ENCODE results near the gene DPYSL5. TPM values are rescaled to one million over a fixed set of nuclear protein-coding genes. Genes with fewer than 3 reads are reported as not detected.

DPYSL5 gene
- total RNA-seq, 2 donors from 2014 or later, result not detected

DNA sequence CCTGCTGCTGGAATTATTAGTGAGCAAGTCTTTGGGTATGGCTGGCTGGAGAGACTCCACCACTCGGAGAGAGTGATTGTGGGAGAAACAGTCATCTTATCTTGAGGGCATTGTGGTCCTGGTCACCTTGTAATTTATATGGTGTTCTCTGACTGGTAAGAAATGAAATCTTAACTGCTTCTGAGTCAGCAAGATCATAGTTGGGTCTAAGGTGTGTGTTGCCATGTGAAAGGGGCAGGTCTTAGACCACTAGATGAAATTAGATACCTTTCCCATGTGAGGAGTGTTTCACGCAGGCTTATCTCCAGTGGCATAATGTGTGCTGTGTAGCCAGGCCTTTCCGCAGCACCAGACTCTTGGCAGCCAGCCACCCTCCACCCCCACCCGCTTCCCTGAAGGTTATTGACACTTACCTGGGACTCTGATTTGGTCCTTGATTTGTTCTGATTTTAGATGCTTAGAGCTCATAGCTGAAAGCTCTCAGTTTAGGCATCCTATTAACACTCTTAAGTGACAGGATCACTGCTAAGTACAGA lies 130.2 kb downstream of the DPYSL5 start:
- no peaks in the 10 kb centered on the region for H3K9me3 ChIP-seq
- no peaks in the 10 kb centered on the region for H3K36me3 ChIP-seq
- TF ChIP-seq CTCF (IDR thresholded peaks at IDR 0.05), result no peak
- no peaks in the 10 kb centered on the region for H3K27me3 ChIP-seq (replicated peaks; ENCODE audit: insufficient read depth)
- H3K27ac ChIP-seq, result no peak overlapping the region
- ATAC-seq (ENCODE audit: insufficient number of reproducible peaks, low FRiP score, low read depth) (no peak), DNase-seq (ENCODE audit: low spot score) (no peak)
- H3K4me3 ChIP-seq, result no peak overlapping the region
- H3K4me1 ChIP-seq (ENCODE audit: control insufficient read depth in 1 of 2, low read depth in 2 of 2), result peaks cover 2 to 3% of the 10 kb centered on the region in 2 donors

DNA sequence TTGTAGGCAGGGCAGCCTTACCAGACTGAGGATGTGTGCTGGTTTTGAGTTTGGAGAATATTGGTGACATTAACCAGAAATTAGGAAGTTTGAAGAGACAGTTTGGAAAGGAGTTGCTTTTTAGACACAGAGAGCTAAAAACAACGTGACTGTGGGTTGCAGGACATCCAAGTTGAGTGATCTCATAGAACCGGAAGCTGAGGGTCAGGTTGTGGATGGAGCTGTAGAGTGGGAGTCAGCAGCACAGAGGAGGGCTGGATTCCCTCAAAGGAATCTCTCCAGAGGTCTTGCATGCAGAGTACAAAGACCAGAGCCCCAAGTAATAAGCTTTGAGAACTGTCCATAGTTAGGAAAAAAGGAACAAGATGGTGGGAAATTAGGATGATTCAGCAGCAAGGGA lies 131.8 kb downstream of the DPYSL5 start:
- ATAC-seq (ENCODE audit: insufficient number of reproducible peaks, low FRiP score, low read depth) (no peak), DNase-seq (ENCODE audit: low spot score) (no peak)
- no peaks in the 10 kb centered on the region for H3K36me3 ChIP-seq
- H3K9me3 ChIP-seq, result no peaks in the 10 kb centered on the region
- H3K27me3 ChIP-seq (replicated peaks; ENCODE audit: insufficient read depth), result no peaks in the 10 kb centered on the region
- no peak overlapping the region for H3K4me3 ChIP-seq
- no peak for TF ChIP-seq CTCF (IDR thresholded peaks at IDR 0.05)
- peaks cover 2 to 3% of the 10 kb centered on the region in 2 donors for H3K4me1 ChIP-seq (ENCODE audit: control insufficient read depth in 1 of 2, low read depth in 2 of 2)
- no peak overlapping the region for H3K27ac ChIP-seq

- TF ChIP-seq CTCF (IDR thresholded peaks at IDR 0.05), result no peak
- Histone ChIP-seq H3K4me1 (ENCODE audit: control insufficient read depth in 1 of 2, low read depth in 2 of 2) (peaks cover 2 to 3% of the 10 kb centered on the region in 2 donors), H3K36me3 (no peaks in the 10 kb centered on the region), H3K27ac (no peak overlapping the region), H3K27me3 (replicated peaks; ENCODE audit: insufficient read depth) (no peaks in the 10 kb centered on the region), H3K9me3 (no peaks in the 10 kb centered on the region), H3K4me3 (no peak overlapping the region)
- DNase-seq (ENCODE audit: low spot score) (no peak), ATAC-seq (ENCODE audit: insufficient number of reproducible peaks, low FRiP score, low read depth) (no peak)
Measured at GRCh38 chr2:26980971-26981370, 133.0 kb downstream of the DPYSL5 start.

- Histone ChIP-seq H3K36me3 (no peaks in the 10 kb centered on the region), H3K4me3 (no peak overlapping the region), H3K4me1 (ENCODE audit: control insufficient read depth in 1 of 2, low read depth in 2 of 2) (peaks cover 2 to 3% of the 10 kb centered on the region in 2 donors), H3K9me3 (no peaks in the 10 kb centered on the region), H3K27ac (no peak overlapping the region), H3K27me3 (replicated peaks; ENCODE audit: insufficient read depth) (no peaks in the 10 kb centered on the region)
- TF ChIP-seq CTCF (IDR thresholded peaks at IDR 0.05), result peak; percentile 40
- DNase-seq (ENCODE audit: low spot score), result peak; percentile 28
- no peak for ATAC-seq (ENCODE audit: insufficient number of reproducible peaks, low FRiP score, low read depth)
Measured at GRCh38 chr2:26982102-26982742, 134.3 kb downstream of the DPYSL5 start.

DNA sequence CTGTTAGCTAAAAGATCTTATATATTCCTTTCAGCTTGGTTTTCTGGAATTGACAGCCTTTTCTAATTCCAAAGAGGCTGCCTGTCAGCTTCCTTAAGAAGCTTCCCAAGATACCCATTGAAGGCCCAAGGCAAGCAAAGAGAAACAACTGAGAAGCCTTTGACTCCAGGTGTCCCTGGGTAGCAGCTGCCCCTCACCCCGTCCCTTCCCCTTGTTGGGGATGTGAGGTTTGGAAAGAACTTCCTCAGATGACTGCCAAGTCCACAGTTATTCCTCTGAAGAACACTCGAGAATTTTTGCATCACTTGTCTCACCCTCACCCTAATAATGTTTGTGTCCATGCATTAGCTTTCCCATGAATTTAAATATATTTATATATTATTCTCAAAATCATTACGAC lies 135.8 kb downstream of the DPYSL5 start:
- Histone ChIP-seq H3K9me3 (no peaks in the 10 kb centered on the region), H3K36me3 (no peaks in the 10 kb centered on the region), H3K4me3 (no peak overlapping the region), H3K27me3 (replicated peaks; ENCODE audit: insufficient read depth) (no peaks in the 10 kb centered on the region), H3K4me1 (ENCODE audit: control insufficient read depth in 1 of 2, low read depth in 2 of 2) (peaks cover 2 to 3% of the 10 kb centered on the region in 2 donors), H3K27ac (no peak overlapping the region)
- ATAC-seq (ENCODE audit: insufficient number of reproducible peaks, low FRiP score, low read depth) (no peak), DNase-seq (ENCODE audit: low spot score) (no peak)
- no peak for TF ChIP-seq CTCF (IDR thresholded peaks at IDR 0.05)

Measured in thoracic aorta (tissue), 2 donors.